Left cardiac atrium (tissue), 4 donors: ENCODE results near the gene PLXNC1. TPM values are rescaled to one million over a fixed set of nuclear protein-coding genes. Genes with fewer than 3 reads are reported as not detected.

ENCODE experiments used
- ATAC-seq, 2 donors: fragments of 200-7000 bp; cut with Tn5 transposase; one replicate each; pipeline ENCODE4 v1.9.1; 2020; ENCODE audit warnings: mild to moderate bottlenecking in 2 of 2, moderate library complexity in 2 of 2
- DNase-seq: peaks from one replicate; pipeline ENCODE4 v3.0.0-alpha.2; 2020
- intact Hi-C, 2 donors: fragments of 100-400 bp; cut with DNase I; formaldehyde crosslinking; loops; one replicate each; pipeline versions ENCODE4 v1.14.1 to v1.15.1; 2022 to 2023
- total RNA-seq, 2 donors: library from RNA; stranded (reverse); fragmentation: NEBNext Ultra II Directional; extraction: Animal tissue kit (Norgen Biotek cat#: 25700); gene quantifications; one replicate each; pipeline ENCODE4 v1.2.1, GENCODE V29; 2021
- donor health status: DM: no; HTN: yes; CAD: no.
- donor health status: DM: no; HTN: yes; CAD: no; lungs with severe emphysema.
- donor health status: DM: yes; HTN: yes; CAD: no.
- donor health status: Dilated cardiomyopathy.

The PLXNC1 gene
- total RNA-seq, 2 donors from 2014 or later = 3.2 to 4.1 TPM

GRCh38 chr12:94149781-94150239 lies 1.4 kb downstream of the PLXNC1 start:
- ATAC-seq = peak; percentile 40 to 57
- intact Hi-C loops = loop anchor here (10.0 kb wide), 2 partner anchors 135 to 315 kb away; no protein-coding TSS in a partner anchor
- DNase-seq = peak; percentile 40

GRCh38 chr12:94150240-94151121 lies 2.1 kb downstream of the PLXNC1 start:
- ATAC-seq (no peak), DNase-seq (no peak)
- intact Hi-C loops = loop anchor here in 1 of 2 donors (10.0 kb wide), 1 partner anchor 134 kb away; no protein-coding TSS in a partner anchor

GRCh38 chr12:94151582-94151981 lies 3.2 kb downstream of the PLXNC1 start:
- no peak for DNase-seq
- no peak for ATAC-seq
- intact Hi-C loops = loop anchor here in 1 of 2 donors (10.0 kb wide), 1 partner anchor 133 kb away; no protein-coding TSS in a partner anchor

GRCh38 chr12:94152292-94153078 lies 4.1 kb downstream of the PLXNC1 start:
- intact Hi-C loops = loop anchor here in 1 of 2 donors (10.0 kb wide), 1 partner anchor 132 kb away; no protein-coding TSS in a partner anchor

GRCh38 chr12:94157181-94157580 lies 8.8 kb downstream of the PLXNC1 start:
- DNase-seq (no peak), ATAC-seq (no peak)
- intact Hi-C loops = loop anchor here in 1 of 2 donors (10.0 kb wide), 1 partner anchor 128 kb away; no protein-coding TSS in a partner anchor

More at GRCh38 chr12:94152292-94153078, 4.1 kb downstream of the PLXNC1 start:
- ATAC-seq (no peak), DNase-seq (no peak)

- DNase-seq (no peak), ATAC-seq (peak in 1 of 2 donors; percentile 22)
- intact Hi-C loops = loop anchor here in 1 of 2 donors (10.0 kb wide), 1 partner anchor 127 kb away; no protein-coding TSS in a partner anchor
Measured at GRCh38 chr12:94157981-94158411, 9.6 kb downstream of the PLXNC1 start.

GRCh38 chr12:94158666-94159065 lies 10.3 kb downstream of the PLXNC1 start:
- no peak for DNase-seq
- intact Hi-C loops = loop anchor here in 1 of 2 donors (10.0 kb wide), 1 partner anchor 126 kb away; no protein-coding TSS in a partner anchor
- no peak for ATAC-seq

- intact Hi-C loops = no loop called here
- ATAC-seq (no peak), DNase-seq (no peak)
Measured at GRCh38 chr12:94162108-94162507, 13.7 kb downstream of the PLXNC1 start.

- no peak for ATAC-seq
- intact Hi-C loops = no loop called here
- DNase-seq = no peak
Measured at GRCh38 chr12:94163850-94164249, 15.5 kb downstream of the PLXNC1 start.

GRCh38 chr12:94165138-94165537 lies 16.8 kb downstream of the PLXNC1 start:
- ATAC-seq (no peak), DNase-seq (no peak)
- intact Hi-C loops = no loop called here

GRCh38 chr12:94165670-94166364 lies 17.4 kb downstream of the PLXNC1 start:
- intact Hi-C loops = no loop called here
- ATAC-seq (no peak), DNase-seq (no peak)

- DNase-seq (no peak), ATAC-seq (no peak)
- intact Hi-C loops = no loop called here
Measured at GRCh38 chr12:94167071-94167755, 18.8 kb downstream of the PLXNC1 start.

- no peak for DNase-seq
- ATAC-seq = no peak
- intact Hi-C loops = no loop called here
Measured at GRCh38 chr12:94167756-94168416, 19.5 kb downstream of the PLXNC1 start.

GRCh38 chr12:94169495-94169894 lies 21.1 kb downstream of the PLXNC1 start:
- ATAC-seq (no peak), DNase-seq (no peak)
- intact Hi-C loops = no loop called here

GRCh38 chr12:94169966-94170689 lies 21.8 kb downstream of the PLXNC1 start:
- no peak for DNase-seq

GRCh38 chr12:94170690-94171594 lies 22.6 kb downstream of the PLXNC1 start:
- no peak for DNase-seq
- intact Hi-C loops = no loop called here
- ATAC-seq = peak; percentile 43 to 66

More at GRCh38 chr12:94169966-94170689, 21.8 kb downstream of the PLXNC1 start:
- intact Hi-C loops = no loop called here
- no peak for ATAC-seq
